AG04449 (cell line): ENCODE data around the gene MTOR.

Experiments
- CTCF ChIA-PET: fragments of 350-600 bp; formaldehyde crosslinking; extraction: SDS; loops from one replicate; lab custom pipeline; 2021; ENCODE audit warnings: antibody characterized with exemption; lab: Yijun Ruan, JAX
- POLR2A ChIA-PET: fragments of 400-600, 350-600 bp; formaldehyde crosslinking; extraction: SDS; loops from one replicate; lab custom pipeline; 2020; ENCODE audit warnings: antibody characterized with exemption, inconsistent platforms; lab: Yijun Ruan, JAX
- DNase-seq: peaks from one replicate; pipeline ENCODE4 v3.0.0-alpha.2; 2010; ENCODE audit warnings: low read depth, low spot score
- H3K4me3 ChIP-seq: 2 replicates; pipeline ENCODE4 v1.5.1; 2011; ENCODE audit warnings: low read depth, mild to moderate bottlenecking, control low read depth, low read length
- CTCF ChIP-seq: IDR thresholded peaks from one replicate; pipeline ENCODE4 v1.5.1; 2011; ENCODE audit warnings: mild to moderate bottlenecking, moderate library complexity, low read length, control low read depth, inconsistent platforms; ENCODE audit not compliant: insufficient read depth; ENCODE audit errors: missing control alignments

MTOR gene

GRCh38 chr1:11153184-11153583 lies 109.2 kb downstream of the MTOR start:
- no peak for TF ChIP-seq CTCF
- DNase-seq: no peak
- ChIA-PET POLR2A (no interaction called here), CTCF (interaction anchor here (1.0 kb wide), 1 partner anchor 23 kb away, joined by 3 read pairs; no protein-coding TSS in a partner anchor)
- no peak overlapping the region for H3K4me3 ChIP-seq

DNA sequence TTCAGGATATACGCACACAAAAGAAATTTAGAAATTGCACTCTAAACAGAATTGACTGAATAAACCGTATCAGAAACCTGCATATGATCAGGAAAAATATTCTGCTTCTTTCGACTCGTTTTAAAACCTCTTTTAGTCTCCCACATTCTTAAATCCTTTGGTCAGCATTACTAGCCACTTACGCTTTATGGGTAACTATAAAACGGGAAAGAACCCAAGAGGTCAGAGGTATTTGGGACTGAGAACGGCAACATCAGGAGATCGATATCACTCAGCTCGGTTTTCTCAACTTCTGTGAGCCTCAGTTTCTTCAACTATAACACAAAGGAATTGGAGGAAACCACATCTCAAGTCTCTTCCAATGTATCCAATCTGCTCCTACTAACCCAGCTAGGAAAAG lies 109.6 kb downstream of the MTOR start:
- POLR2A ChIA-PET: no interaction called here
- H3K4me3 ChIP-seq: no peak overlapping the region
- TF ChIP-seq CTCF: no peak
- no peak for DNase-seq
- CTCF ChIA-PET: interaction anchor here (1.0 kb wide), 1 partner anchor 24 kb away, joined by 3 read pairs; no protein-coding TSS in a partner anchor

- H3K4me3 ChIP-seq: no peak overlapping the region
- CTCF ChIA-PET: interaction anchor here (1.0 kb wide), 1 partner anchor 24 kb away, joined by 3 read pairs; no protein-coding TSS in a partner anchor
- no peak for TF ChIP-seq CTCF
- no peak for DNase-seq
- POLR2A ChIA-PET: no interaction called here
Observed at GRCh38 chr1:11151826-11152612, 110.3 kb downstream of the MTOR start.

GRCh38 chr1:11151114-11151513 lies 111.2 kb downstream of the MTOR start:
- CTCF ChIA-PET: no interaction called here
- TF ChIP-seq CTCF: no peak
- DNase-seq: no peak
- POLR2A ChIA-PET: no interaction called here
- H3K4me3 ChIP-seq: no peak overlapping the region

GRCh38 chr1:11150326-11150725 lies 112.0 kb downstream of the MTOR start:
- no peak for TF ChIP-seq CTCF
- CTCF ChIA-PET: interaction anchor here (1.0 kb wide), 1 partner anchor 495 kb away, joined by 3 read pairs; no protein-coding TSS in a partner anchor
- H3K4me3 ChIP-seq: no peak overlapping the region
- DNase-seq: no peak
- POLR2A ChIA-PET: no interaction called here

- POLR2A ChIA-PET: interaction anchor here (1.0 kb wide), 1 partner anchor 11 kb away, joined by 5 read pairs; no protein-coding TSS in a partner anchor
- no peak for DNase-seq
Observed at GRCh38 chr1:11147197-11147770, 115.1 kb downstream of the MTOR start.

More at GRCh38 chr1:11147197-11147770, 115.1 kb downstream of the MTOR start:
- no peak for TF ChIP-seq CTCF
- no peak overlapping the region for H3K4me3 ChIP-seq
- CTCF ChIA-PET: interaction anchor here (1.7 kb wide), 1 partner anchor 110 kb away, joined by 7 read pairs; no protein-coding TSS in a partner anchor
